HuH-7.5 (cell line): ENCODE results near the gene GAL3ST2.
"Not testable (repeated sequence)": the region's sequence is repeated elsewhere in the genome, so short reads cannot be mapped to it uniquely, and the experiment has no call there.

Experiments used
- DNase-seq: peaks from one replicate; pipeline ENCODE4 v3.0.0; 2011; ENCODE audit warnings: low spot score

Gene GAL3ST2

DNA sequence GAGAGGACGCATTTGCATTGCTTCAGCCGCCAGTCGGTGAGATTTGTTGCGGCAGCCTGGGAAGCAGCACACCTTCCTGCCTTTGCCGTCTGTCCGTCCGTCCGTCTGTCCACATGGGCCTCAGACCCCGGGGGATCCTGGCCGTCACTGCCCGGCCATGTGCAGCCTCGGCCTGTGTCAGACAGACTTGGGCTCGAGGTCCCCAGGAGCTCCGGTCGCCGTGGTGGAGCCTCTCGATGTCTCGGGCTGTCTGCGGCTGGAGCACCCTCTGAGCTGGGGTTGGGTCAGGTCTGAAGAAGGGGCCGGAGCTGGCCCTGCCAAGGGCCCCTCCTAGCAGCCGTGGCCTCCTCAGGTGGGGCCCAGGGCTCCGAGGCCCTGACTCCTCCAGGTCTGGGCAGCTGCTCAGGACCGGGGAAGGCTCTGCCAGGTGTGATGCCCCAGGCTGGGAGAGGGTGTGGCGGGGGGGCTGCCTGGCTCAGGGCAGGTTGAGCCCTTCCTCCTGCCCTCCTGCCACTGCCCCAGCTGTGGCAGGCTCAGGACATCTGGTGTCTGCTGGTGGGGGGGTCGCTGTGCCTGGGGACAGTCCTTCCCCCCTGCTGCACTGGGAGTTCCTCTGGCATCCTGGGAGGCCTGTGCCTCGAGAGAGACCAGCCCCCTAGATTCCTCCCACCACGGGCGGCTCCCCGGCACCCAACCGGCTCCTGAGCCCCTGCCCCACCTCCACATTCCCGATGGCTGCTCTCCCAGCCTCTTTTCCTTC, 44.2 kb downstream of the GAL3ST2 start:
- no peak for DNase-seq

DNA sequence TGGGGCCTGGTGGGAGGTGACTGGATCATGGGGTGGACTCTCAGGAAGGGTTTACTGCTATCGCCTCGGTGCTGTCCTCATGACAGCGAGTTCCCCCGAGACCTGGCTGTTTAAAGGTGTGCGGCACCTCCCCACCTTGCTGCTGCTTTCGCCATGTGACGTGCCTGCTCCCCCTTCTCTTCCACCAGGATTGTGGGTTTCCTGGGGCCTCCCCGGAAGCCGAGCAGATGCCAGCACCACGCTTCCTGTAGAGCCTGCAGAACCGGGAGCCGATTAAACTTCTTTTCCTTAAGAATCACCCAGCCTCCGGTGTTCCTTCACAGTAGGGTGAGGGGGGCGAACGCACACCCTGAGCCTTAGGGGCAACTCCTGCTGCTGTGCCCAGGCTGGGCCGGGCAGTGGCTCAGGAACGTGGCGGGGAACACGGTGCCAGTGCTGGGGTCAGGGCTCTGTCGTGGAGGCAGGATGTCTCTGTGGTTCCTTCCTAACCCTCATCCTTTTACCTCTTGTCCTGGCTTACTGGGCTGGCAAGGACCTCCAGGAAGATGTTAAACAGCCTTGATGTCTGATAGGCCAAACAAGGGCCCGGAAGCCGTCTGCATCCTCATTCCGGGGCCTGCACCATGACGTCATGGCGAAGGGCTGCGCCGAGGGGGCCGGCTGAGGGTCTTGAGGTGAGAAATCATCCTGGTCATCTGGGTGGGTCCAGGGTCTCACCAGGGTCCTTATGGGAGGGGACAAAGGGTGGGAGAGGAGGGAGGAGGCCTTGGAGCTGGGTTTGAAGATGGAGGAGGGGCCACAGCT, 45.0 kb downstream of the GAL3ST2 start:
- no peak for DNase-seq

DNA sequence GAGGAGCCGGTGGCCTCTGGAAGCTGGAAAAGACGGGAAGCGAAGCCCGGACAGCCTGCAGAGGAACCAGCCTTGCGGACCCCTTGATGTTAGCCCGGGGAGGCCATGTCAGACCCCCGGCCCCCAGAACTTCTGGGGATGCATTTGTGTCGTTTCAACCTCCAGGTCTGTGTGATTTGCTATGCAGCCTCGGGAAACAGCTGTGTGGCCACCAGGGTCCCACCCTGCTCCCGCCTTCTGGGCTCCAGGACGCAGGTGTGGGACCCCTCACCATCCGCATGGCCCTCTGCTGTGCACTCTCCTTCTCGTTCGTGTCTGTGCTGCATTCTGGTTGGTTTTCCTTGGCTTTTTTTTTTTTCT, 45.6 kb downstream of the GAL3ST2 start:
- DNase-seq, result no peak

DNA sequence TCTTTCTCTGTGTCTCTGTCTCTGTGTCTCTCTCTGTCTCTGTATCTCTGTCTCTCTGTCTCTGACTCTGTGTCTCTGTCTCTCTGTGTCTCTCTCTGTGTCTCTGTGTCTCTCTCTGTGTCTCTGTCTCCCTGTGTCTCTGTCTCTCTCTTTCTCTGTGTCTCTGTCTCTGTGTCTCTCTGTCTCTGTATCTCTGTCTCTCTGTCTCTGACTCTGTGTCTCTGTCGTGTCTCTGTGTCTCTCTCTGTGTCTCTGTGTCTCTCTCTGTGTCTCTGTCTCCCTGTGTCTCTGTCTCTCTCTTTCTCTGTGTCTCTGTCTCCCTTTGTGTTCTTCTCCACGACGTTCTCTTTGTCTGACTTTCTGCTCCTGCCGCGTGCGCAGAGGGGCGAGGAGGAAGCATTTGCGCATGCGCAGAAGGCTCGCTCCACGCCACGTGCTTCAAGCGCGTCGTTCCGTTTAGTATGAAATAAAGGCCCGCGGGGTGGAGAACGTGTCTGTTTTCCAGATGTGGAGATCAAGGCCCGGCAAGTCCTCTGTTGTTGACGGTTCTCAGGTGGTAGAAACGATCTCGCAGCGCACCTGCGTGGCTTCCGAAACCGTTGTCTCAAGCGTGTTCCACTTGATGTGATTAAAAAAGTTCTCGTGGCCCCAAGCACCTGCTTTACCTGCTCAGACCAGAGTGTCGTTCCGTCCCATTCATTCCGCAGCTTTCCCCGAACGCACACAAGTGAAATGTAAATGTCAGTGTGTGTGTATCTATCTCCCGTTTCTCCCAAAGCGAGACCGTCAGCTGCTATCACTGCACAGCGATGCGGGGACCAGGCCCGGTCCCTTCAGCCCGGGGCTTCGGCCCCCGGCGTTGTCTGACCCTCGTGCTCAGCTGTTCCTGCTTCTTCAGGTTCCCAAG, 47.2 kb downstream of the GAL3ST2 start:
- not testable (repeated sequence) for DNase-seq

DNA sequence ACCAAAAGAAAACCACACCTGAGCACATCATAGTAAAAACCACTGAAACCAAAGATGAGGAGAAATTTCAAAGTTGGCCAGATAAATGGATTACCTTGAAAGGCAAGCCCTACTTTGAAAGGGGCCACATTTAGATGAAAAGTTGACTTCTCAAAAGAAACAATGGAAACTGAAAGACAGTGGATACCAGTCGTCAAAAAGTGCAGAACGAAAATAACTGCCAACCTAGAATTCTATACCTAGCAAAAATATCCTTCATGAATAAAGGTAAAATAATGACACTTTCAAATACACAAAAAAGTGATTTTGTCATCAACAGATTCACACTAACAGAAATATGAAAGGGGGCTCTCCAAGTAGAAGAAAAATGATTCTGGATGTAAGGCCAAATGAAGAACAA, 50.8 kb downstream of the GAL3ST2 start:
- DNase-seq, result no peak

DNA sequence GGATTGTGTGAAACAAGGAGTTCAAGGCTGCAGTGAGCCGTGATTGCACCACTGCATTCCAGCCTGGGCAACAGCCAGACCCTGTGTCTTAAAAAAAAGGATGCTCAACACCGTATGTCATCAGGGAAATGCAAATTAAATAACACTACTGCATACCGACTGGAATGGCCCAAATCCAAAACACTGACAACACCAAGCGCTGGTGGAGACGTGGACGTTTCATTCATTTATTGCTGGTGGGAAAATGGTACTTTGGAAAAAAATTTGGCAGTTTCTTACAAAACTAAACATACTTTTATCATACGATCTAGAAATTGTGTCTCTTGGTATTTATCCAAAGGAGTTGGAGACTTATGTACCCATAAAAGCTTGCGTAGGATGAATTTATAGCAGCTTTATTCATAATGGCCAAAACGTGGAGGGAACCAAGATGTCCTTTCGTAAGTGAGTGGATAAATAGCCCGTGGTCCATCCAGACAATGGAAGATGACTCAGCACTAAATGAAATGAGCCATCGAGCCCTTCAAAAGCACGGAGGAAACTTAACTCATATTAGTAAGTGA, 56.6 kb downstream of the GAL3ST2 start:
- no peak for DNase-seq

DNA sequence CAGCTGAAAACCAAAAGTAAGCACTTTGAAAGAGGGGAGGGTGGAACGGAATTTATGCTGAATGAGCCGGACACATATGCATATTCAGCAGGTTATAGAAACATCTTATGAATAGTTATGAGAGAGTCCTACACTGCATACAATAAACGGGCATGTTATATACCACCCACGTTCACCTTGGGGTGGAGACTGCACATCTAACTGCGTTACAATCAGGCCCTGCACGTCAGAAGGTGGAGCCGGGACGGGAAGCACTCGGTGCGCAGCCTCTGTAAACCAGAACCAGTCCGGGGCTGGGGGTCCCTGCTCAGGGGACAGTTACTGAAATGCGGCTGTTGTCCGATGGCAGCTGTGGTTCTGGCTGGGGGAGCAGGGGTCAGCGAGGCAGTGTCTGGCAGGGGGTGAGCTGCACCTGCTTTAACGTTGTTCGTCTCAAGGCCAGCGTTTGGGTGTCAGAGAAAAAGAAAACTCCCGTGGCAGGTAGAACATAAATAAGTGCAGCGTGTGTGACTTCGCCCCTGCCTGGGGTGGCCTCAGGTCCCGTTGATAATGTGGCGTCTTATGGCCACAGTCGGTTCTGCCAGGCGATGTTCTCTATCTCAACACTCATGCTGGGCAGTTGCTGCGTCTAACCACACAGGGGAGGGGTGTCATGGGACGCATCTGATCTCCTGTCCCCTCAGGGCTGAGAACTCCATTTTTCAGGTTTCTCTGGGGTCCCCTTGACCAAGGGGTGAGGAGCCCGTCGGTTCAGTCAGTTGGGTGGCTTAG, 57.3 kb downstream of the GAL3ST2 start:
- DNase-seq, result not testable (repeated sequence)

DNA sequence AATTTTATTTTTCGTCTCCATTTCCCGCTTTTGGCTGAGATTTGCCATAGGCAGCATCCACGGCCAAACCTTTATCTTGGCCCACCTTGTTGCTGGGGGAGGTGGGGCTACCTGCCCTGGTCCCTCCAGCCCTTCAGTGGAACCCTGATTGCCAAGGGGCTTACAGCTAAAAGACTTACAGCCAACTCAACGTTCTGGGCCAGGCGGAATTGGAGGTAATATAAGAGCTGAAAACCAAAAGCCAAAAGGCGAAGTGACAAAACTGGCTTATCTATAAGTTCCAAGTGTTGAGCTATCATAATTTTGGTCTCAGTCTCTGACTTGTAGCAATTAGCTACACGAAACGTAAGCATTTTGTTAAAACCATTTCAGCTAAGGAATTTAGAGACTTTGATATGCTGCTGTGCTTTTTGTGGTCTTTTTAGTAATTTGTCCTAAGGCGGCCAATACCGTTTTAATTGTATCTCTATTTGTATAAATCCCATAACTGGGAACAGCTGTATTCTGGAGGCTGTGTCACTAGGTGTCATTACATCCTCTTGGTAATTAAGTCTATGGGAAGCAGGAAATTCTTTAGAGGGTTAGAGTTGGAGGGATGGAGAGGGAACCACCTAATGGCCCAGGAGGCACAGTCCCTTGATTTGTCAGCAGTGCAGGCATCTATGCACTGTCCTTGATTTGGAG, 58.0 kb downstream of the GAL3ST2 start:
- DNase-seq, result no peak

DNA sequence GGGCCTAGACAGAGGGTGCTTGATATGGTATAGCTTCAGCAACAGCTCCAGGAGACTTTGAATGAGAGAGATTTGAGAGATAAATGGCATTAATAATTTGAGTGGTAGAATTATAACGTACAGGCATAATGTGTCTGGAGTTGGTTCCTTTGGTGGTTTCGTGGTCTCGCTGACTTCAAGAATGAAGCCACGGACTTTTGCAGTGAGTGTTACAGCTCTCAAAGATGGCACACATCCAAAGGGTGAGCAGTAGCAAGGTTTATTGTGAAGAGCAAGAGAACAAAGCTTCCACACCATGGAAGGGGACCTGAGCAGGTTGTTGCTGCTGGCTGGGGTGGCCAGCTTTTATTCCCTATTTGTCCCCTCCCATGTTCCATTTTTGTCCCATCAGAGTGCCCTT, 59.0 kb downstream of the GAL3ST2 start:
- no peak for DNase-seq

DNA sequence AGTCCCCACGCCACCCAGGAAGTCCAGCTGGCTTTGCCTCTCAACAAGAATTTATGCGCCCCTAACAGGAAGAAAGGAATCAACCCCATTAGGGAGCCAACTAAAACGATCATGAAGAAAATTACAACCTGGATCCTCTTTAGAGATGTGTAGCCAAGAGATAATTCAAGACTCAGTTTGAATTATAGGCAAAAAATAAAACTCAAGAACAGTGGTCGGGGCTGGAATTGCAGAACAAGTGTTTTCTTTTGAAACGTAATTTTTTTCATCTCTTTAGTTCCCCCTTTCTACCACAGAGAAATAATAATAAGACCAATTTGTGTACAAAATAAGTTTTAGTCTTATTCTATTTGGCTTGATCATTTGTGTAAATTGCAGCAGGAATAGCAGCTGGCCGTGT, 59.7 kb downstream of the GAL3ST2 start:
- no peak for DNase-seq

DNA sequence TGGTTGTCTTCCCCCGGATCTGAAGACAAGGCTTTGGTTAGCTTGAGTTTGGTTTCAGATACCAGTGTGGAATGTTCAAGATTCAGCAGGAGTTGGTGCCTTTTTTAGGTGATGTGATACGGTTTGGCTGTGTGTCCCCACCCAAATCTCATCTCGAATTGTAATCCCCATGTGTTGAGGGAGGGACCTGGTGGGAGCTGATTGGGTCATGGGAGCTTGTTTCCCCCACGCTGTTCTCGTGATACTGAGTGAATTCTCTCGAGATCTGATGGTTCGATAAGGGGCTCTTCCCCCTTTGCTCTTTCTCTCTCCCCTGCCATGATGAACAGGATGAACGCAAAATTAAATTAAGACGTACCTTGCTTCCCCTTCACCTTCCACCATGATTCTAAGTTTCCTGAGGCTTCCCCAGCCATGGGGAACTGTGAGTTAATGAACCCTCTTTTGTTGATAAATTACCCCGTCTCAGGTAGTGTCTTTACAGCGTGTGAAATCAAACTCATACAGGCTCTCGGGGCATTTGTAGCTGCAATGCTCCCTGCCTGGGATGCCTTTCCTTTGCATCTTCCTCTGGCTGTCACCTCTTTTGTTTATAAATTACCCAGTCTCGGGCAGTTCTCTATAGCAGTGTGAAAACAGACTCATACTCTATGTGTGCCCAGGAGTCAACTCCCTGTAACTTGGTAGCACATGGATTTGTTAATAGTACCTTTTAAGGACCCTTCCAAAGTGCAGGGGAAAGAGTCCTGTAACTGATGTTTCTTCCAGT, 60.8 kb downstream of the GAL3ST2 start:
- DNase-seq, result no peak

DNA sequence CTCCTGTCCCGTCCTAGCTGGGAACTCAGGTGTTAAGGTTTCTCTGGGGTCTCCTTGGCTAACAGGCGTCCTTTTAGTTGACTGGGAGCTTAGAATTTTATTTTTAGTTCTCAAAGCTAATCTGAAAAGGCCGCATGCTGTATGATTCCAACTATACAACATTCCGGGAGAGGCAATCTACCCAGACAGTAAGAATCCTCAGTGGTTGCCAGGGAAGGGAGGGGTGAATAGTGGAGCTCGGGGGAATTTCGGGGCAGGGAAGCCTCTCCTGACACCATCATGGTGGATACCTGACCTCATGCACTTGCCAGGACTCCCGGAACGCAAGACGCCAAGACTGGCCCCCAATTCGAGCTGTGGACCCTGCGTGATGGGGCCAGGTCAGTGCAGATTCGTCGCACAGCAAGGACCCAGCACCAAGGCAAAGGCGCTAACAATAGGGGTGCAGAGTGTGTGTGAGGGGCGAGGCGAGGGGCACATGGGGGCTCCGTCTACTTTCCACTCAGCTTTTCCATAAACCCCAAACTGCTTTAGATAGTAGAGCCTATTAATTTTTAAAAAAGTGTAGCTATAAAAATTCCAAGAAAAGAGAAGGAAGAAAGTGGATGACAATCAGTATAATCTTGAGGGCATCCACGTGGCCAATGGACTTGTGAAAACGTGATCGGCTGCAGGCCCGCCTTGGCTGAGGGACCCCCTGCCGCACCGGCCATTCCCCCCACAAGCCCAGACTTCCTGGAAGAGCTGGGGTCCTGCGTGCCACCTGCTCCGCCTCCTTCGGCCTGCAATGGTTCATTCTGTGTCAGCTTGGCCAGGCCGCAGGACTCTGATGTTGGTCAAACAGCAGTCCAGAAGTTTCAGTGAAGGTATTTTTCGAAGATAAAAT, 64.8 kb downstream of the GAL3ST2 start:
- no peak for DNase-seq

DNA sequence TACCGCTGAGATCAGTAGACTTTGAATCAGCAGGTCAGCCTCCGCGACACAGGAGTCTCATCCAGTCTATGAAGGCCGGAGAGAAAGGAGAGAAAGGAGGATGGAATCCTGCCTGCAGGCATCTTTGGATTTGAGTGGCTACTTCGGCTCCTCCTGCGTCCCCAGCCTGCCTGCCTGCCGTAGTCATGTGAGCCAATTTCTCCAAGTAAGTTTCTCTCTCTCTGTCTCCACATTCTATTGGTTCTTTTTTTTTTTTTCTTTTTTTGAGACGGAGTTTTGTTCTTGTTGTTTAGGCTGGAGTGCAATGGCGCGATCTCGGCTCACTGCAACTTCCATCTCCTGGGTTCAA, 65.4 kb downstream of the GAL3ST2 start:
- DNase-seq, result no peak

DNA sequence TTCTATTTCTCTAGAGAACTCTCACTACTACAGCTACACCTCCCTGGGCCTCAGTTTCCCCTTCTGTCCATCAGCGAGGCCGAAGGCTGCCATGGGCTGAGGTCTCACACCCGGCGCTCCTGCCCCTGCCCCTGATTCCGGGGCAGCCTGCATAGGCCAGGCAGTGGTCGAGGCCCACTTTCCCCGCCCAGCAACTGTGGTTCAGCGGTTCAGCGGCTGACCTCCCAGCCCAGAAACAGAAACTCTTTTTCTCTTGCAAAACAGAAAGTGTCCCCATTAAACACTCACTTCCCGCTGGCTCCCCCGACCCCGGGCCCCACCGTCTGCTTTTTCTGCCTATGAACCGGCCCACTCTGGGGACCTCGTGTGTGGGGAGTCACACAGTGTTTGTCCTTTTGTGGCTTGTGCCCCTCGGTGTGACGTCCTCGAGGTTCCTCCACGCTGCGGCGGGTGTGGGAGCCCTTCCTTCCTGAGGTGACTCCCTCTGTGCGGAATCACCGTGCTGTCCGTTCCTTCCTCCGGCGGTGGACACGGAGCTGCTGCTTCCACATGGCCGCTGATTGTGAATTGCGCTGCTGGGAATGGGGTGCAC, 66.1 kb downstream of the GAL3ST2 start:
- DNase-seq, result peak; percentile 7

DNA sequence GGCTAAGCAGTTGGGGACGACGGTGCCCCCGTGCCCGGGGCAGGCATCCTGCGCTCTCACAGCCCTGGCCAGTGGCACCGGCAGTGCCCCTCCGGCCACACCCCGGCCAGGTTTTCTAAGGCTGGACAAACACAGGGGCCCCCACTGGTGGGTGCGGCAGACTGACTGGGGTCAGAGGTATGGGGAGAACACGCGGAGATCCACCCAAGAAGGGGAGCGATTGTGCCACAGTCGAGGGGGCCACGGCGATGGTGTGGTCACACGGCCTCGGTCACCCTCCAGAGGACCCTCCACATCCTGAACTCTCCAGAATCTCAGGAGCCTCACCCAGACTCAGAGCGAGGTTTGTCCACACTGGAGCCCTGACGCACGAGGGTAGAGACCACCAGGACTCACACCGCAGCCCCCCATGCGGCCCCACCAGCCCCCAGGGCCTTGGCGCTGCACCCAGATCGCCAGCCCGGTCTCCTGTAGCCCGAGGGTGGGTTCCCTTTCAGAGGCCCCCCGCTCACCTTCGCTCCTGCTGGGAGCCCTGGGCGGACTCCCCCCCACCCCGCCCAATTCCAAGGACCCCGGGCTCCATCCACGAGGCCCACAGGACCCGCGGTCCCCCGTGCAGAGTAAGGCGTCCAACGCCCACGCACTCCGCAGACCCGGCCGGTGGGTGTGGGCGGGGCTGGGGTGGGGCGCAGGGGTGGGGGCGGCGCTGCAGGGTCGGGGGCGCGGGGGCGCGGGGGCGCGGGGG, 66.9 kb downstream of the GAL3ST2 start:
- DNase-seq, result peak; percentile 12

DNA sequence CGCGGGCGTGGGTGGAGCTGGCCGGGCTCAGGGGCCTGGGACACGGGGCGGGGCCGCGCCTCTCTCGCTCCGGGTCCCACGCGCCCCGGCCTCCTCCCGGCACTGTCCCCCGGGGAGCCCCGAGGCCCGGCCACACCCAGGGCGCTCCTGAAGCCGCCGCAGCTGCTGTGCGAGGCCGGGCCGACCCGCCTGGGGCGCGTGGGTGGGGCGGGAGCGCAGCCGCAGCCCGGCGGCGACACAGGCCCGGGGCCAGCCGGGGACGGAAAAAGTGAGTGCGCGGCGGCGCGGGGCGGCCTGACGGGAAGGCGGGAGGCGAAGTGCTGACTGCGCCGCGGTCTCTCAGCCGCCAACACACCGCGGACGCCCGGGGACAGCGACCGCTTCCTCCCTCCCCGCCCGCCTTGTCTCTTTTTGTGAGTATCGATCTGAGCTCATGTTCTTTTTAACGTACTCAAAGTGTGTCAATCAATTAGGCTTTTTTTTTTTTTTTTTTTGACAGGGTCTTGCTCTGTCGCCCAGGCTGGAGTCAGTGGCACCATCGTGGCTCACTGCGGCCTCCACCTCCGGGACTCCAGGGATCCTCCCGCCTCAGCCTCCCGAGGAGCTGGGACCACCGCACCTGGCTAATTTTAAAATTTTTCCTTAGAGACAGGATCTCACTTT, 67.6 kb downstream of the GAL3ST2 start:
- DNase-seq, result peak; percentile 70

DNA sequence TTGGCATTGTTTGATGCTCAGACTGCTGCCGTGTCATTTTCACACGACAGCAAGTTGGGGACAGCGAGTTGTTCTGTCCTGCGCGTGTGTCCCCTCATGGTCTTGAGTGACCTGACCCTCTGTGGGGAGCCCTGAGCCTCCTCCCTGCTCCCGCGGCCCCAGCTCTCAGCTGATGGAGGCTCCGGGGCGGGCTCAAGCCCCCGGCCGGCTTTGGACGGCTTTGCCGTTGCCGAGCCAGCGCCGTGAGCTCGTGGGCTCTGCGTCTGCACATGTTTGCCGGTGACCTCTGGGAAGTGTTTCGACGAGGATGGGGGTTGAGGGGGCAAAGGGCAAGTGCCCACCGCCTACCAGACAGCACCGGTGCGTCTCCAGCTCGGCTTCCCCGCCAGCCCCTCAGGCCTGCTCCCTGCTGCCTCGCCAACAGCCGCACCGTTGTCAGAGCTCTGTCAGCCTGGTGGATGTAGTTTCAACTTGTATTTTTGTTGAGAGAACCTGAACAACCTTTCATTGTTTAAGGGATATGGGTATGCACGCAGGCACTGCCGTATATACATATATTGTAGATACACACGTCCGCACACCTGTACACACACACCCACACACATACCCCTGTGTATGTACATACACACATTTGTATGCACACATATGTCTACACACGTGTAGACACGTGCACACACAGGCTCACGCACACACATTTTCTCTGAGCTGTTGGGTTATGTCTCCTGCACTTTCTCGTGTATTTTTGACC, 68.4 kb downstream of the GAL3ST2 start:
- DNase-seq, result peak; percentile 16
